Tibial nerve (tissue), 4 donors: Measurements from ENCODE around the gene SAMD3. TPM values are rescaled to one million over a fixed set of nuclear protein-coding genes. Genes with fewer than 3 reads are reported as not detected.
"Not testable (repeated sequence)": the region's sequence is repeated elsewhere in the genome, so short reads cannot be mapped to it uniquely, and the experiment has no call there.

Experiments used
- DNase-seq, 2 donors: peaks; one replicate each; pipeline ENCODE4 v3.0.0-alpha.2; 2019; ENCODE audit warnings: low spot score in 2 of 2
- H3K27ac ChIP-seq, 4 donors: fragments of 200-600 bp; sonication (generic) in 3 of 4; one replicate each; pipeline ENCODE4 v1.5.1; 2017 to 2019; ENCODE audit warnings: mild to moderate bottlenecking in 1 of 4
- H3K27me3 ChIP-seq, 2 donors: fragments of 200-600 bp; sonication (generic) in 1 of 2; one replicate each; pipeline versions ENCODE4 v1.5.1 to v1.6.0; 2017 to 2019
- H3K36me3 ChIP-seq, 3 donors: fragments of 200-600 bp; sonication (generic); one replicate each; pipeline ENCODE4 v1.5.1; 2018 to 2019
- H3K4me1 ChIP-seq, 4 donors: fragments of 200-600 bp; sonication (generic) in 3 of 4; one replicate each; pipeline ENCODE4 v1.5.1; 2017 to 2019
- H3K4me3 ChIP-seq, 4 donors: fragments of 200-600 bp; sonication (generic) in 3 of 4; one replicate each; pipeline ENCODE4 v1.5.1; 2017 to 2019; ENCODE audit warnings: mild to moderate bottlenecking in 1 of 4, moderate library complexity in 1 of 4
- H3K9me3 ChIP-seq, 4 donors: fragments of 200-600 bp; sonication (generic) in 3 of 4; one replicate each; pipeline ENCODE4 v1.5.1; 2017 to 2019
- EP300 ChIP-seq, 2 donors: sonication (generic); formaldehyde crosslinking; IDR thresholded peaks; one replicate each; pipeline ENCODE4 v1.6.1; 2017; ENCODE audit warnings: antibody characterized with exemption in 2 of 2, mild to moderate bottlenecking in 1 of 2
- POLR2A ChIP-seq, 2 donors: fragments of 450-650 bp; IDR thresholded peaks; one replicate each; pipeline ENCODE4 v1.6.1; 2017; ENCODE audit warnings: antibody characterized with exemption in 2 of 2, mild to moderate bottlenecking in 2 of 2, moderate library complexity in 2 of 2
- WGBS, 2 donors: methylation state at CpG; one replicate each; pipeline ENCODE4 v1.1.5; 2018; 5-methylcytosine and 5-hydroxymethylcytosine counted together
- total RNA-seq, 4 donors: library from RNA; depleted of rRNA; stranded (reverse); fragments of >200 nt; gene quantifications; one replicate each; pipeline ENCODE4 v1.1.0, GENCODE V29; 2016
- TF ChIP-seq, protein P1 (sequence below), 5 experiments: fragments of 200-600 bp in 3 of 5; fragments of 450-650 bp in 2 of 5; sonication (generic) in 3 of 5; IDR thresholded peaks; one replicate each; pipeline ENCODE4 v1.5.1; 2016 to 2019; ENCODE audit warnings: antibody characterized with exemption in 5 of 5, mild to moderate bottlenecking in 3 of 5, moderate library complexity in 2 of 5

SAMD3 gene
- total RNA-seq, 4 donors from 2014 or later = 0.44 to 4.0 (median 1.4) TPM

DNA sequence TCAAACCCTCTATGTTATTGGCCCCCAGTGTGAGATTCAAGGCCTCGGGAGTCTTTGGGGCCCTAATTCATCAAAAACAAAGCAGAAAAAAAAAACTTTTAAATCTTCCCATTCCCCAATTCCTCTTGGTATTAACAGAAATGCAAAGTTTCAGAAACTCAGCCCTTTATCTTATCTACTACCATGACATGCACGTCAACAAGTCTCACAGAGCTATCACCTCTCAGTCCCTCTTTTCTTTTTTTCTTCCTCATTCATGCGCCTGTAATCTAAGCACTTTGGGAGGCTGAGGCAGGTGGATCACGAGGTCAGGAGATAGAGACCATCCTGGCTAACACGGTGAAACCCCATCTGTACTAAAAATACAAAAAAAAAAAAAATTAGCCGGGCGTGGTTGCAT is 22.7 kb downstream of the SAMD3 start:
- WGBS, 2 donors = 88 to 90% methylated on average over 7 of the region's 7 CpGs
- no peaks in the 10 kb centered on the region for H3K4me1 ChIP-seq

DNA sequence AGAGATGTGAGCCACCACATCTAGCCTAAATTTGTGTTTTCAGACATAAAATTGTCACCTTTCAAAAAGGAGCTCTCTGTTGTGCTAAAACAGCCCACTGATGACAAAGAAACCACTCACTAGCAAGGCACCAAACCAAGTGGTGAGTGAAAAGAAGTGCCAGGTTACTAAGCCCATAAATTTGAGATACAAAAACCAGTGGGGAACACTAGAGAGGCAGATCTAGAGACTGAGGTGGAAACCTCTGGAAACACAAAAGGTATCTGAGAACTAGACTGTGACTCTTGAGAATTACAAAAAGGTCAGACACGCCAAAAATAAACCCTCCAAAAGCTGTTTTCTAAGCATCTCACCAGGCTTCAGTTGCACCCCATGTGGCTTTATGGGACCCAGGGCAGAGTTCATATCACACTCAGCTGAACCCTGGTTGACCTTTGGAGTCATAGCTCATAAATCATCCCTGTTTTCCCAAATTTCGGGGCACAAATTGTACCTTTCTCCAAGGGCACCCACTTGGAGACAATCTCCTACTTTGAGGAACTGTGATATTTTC is 24.2 kb downstream of the SAMD3 start:
- Histone ChIP-seq H3K9me3 (no peaks in the 10 kb centered on the region), H3K4me3 (no peak overlapping the region), H3K27ac (no peak overlapping the region), H3K27me3 (no peaks in the 10 kb centered on the region), H3K4me1 (no peaks in the 10 kb centered on the region), H3K36me3 (no peaks in the 10 kb centered on the region)
- TF ChIP-seq EP300 (IDR thresholded peaks at IDR 0.05) (no peak), POLR2A (IDR thresholded peaks at IDR 0.05) (no peak)
- TF ChIP-seq, protein P1, sequence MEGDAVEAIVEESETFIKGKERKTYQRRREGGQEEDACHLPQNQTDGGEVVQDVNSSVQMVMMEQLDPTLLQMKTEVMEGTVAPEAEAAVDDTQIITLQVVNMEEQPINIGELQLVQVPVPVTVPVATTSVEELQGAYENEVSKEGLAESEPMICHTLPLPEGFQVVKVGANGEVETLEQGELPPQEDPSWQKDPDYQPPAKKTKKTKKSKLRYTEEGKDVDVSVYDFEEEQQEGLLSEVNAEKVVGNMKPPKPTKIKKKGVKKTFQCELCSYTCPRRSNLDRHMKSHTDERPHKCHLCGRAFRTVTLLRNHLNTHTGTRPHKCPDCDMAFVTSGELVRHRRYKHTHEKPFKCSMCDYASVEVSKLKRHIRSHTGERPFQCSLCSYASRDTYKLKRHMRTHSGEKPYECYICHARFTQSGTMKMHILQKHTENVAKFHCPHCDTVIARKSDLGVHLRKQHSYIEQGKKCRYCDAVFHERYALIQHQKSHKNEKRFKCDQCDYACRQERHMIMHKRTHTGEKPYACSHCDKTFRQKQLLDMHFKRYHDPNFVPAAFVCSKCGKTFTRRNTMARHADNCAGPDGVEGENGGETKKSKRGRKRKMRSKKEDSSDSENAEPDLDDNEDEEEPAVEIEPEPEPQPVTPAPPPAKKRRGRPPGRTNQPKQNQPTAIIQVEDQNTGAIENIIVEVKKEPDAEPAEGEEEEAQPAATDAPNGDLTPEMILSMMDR (IDR thresholded peaks at IDR 0.05) = no peak
- no peak for DNase-seq
- WGBS, 2 donors = 54 to 77% methylated on average over 2 of the region's 2 CpGs

More for the DNA sequence above, 22.7 kb downstream of the SAMD3 start:
- Histone ChIP-seq H3K4me3 (no peak overlapping the region), H3K9me3 (no peaks in the 10 kb centered on the region), H3K36me3 (no peaks in the 10 kb centered on the region), H3K27ac (no peak overlapping the region), H3K27me3 (no peaks in the 10 kb centered on the region)
- no peak for DNase-seq
- TF ChIP-seq, protein P1 (IDR thresholded peaks at IDR 0.05) = no peak
- TF ChIP-seq POLR2A (IDR thresholded peaks at IDR 0.05) = no peak
- no peak for TF ChIP-seq EP300 (IDR thresholded peaks at IDR 0.05)

DNA sequence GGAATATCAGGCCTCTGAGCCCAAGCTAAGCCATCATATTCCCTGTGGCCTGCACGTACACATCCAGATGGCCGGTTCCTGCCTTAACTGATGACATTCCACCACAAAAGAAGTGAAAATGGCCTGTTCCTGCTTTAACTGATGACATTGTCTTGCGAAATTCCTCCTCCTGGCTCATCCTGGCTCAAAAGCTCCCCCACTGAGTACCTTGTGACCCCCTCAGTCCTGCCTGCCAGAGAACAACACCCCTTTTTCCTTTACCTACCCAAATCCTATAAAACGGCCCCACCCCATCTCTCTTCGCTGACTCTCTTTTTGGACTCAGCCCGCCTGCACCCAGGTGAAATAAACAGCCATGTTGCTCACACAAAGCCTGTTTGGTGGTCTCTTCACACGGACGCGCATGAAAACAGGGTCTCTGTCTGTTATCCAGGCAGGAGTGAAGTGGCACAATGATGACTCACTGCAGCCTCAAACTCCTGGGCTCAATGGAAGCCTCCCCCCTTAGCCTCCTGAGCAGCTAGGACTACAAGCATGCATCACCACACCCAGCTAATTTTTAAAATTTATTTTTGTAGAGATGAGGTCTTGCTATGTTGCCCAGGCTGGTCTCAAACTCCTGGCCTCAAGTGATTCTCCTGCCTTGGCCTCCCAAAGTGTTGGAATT is 24.8 kb downstream of the SAMD3 start:
- H3K9me3 ChIP-seq, H3K4me3 ChIP-seq, H3K27ac ChIP-seq, H3K36me3 ChIP-seq, H3K27me3 ChIP-seq, DNase-seq, H3K4me1 ChIP-seq: not testable (repeated sequence)
- 89 to 93% methylated on average over 9 of the region's 9 CpGs for WGBS, 2 donors

DNA sequence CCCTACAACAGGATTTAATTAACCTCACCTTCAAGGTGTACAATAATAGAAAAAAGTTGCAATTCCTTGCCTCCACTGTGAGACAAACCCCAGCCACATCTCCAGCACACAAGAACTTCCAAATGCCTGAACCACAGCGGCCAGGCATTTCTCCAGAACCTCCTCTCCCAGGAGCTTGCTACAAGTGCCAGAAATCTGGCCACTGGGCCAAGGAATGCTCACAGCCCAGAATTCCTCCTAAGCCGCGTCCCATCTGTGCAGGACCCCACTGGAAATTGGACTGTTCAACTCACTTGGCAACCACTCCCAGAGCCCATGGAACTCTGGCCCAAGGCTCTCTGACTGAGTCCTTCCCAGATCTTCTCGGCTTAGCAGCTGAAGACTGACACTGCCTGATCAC is 28.3 kb downstream of the SAMD3 start:
- WGBS, 2 donors = 53 to 54% methylated on average over 4 of the region's 4 CpGs
- not testable (repeated sequence) for H3K27ac ChIP-seq, H3K27me3 ChIP-seq, H3K9me3 ChIP-seq, H3K4me3 ChIP-seq, H3K36me3 ChIP-seq, H3K4me1 ChIP-seq, DNase-seq

DNA sequence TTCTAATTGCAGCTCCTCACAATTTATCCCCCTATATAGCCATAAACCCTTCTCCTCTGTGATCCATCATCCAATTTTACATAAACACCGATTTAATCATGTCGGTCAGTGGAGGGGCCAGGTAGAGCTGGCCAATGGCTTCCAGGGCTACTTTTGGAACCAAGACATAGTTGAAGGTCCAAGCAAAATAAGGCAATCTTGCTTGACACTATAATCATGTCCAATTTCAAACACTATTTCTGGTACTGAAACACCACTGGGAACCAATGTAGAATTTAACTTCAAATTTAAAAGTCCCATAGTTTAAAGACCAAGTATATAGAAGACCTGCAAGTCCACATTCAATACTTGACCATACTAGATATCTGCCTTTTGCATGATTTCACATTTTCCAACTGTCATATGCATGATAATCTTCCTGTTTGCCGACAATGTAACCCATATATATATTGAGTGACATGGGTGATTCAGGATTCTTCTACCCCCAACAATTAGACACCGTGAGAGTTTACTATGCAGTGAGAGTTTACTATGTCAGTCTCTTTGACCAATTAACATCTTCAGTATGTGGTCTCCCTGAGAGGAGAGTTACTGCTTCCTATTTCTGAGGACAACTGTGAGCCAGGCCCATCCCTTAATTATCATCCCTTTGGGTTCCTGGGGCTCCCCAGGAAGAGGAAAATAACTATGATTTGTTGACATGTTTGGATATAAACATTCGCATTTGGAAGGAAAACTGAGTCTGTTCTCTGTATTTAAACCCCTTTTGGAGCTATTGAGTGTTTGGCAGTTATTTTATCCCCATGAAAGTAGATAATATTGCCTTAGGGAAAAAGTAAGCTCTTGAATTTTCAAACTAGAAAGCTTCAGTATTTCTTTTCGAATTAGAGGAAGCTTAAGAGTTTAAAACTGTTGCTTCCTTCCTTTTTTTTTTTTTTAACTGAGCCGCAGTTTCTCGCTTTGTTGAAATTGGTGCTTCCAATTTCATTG is 31.8 kb downstream of the SAMD3 start:
- Histone ChIP-seq H3K4me3 (no peak overlapping the region), H3K4me1 (no peaks in the 10 kb centered on the region), H3K36me3 (no peaks in the 10 kb centered on the region), H3K27me3 (no peaks in the 10 kb centered on the region), H3K9me3 (no peaks in the 10 kb centered on the region), H3K27ac (no peak overlapping the region)
- no peak for DNase-seq
- TF ChIP-seq, protein P1 (IDR thresholded peaks at IDR 0.05) = no peak
- TF ChIP-seq POLR2A (IDR thresholded peaks at IDR 0.05) = no peak
- no peak for TF ChIP-seq EP300 (IDR thresholded peaks at IDR 0.05)
- 56 to 63% methylated on average over 8 of the region's 8 CpGs for WGBS, 2 donors
